Natural killer cell treated with Interleukin-12 subunit alpha and Interleukin-12 subunit beta and Interleukin-15 and Interleukin-18, amount 100 ng/mL, for 72 hours (primary cell): ENCODE measurements around the gene SMPX. TPM values are rescaled to one million over a fixed set of nuclear protein-coding genes. Genes with fewer than 3 reads are reported as not detected.
A peak's percentile ranks its signal among the peaks of the same experiment; 100 is the strongest.

Experiments
- ATAC-seq, 2 donors: fragments of 150-1000 bp; cut with Tn5 transposase in 1 of 2; sonication (Bioruptor Pico), chemical (Tn5 transposase) in 1 of 2; 2 replicates each; pipeline ENCODE4 v1.10.0; 2021
- DNase-seq: peaks from one replicate; pipeline ENCODE4 v3.0.0; 2022; ENCODE audit warnings: low spot score
- H3K27ac Mint-ChIP-seq, 2 donors: 1 replicate in 1 of 2; 2 replicates in 1 of 2; pipeline ENCODE4 v1.8.0; 2022; ENCODE audit warnings: mixed read lengths in 2 of 2, mild to moderate bottlenecking in 1 of 2, moderate library complexity in 1 of 2
- H3K27me3 Mint-ChIP-seq, 2 donors: 1 replicate in 1 of 2; 2 replicates in 1 of 2; pipeline ENCODE4 v1.8.0; 2022; ENCODE audit warnings: mixed read lengths in 2 of 2
- H3K36me3 Mint-ChIP-seq: one replicate; pipeline ENCODE4 v1.8.0; 2022; ENCODE audit warnings: mixed read lengths
- H3K4me1 Mint-ChIP-seq, 2 donors: 1 replicate in 1 of 2; 2 replicates in 1 of 2; pipeline ENCODE4 v1.8.0; 2022; ENCODE audit warnings: low read depth in 2 of 2, mixed read lengths in 2 of 2, mild to moderate bottlenecking in 1 of 2
- H3K4me3 Mint-ChIP-seq: one replicate; pipeline ENCODE4 v1.8.0; 2022; ENCODE audit warnings: mixed read lengths
- H3K9me3 Mint-ChIP-seq: 2 replicates; pipeline ENCODE4 v1.8.0; 2022; ENCODE audit warnings: mixed read lengths
- total RNA-seq, 2 donors: library from RNA; stranded (reverse); gene quantifications; one replicate each; pipeline ENCODE4 v1.2.3, GENCODE V29; 2022

SMPX gene
- total RNA-seq, 2 donors from 2014 or later: not detected

GRCh38 chrX:21678048-21678612 is 79.8 kb downstream of the SMPX start:
- ATAC-seq (no peak), DNase-seq (no peak)
- no peak overlapping the region for H3K27ac Mint-ChIP-seq
- H3K36me3 Mint-ChIP-seq: no peaks in the 10 kb centered on the region
- H3K9me3 Mint-ChIP-seq: no peaks in the 10 kb centered on the region
- peaks cover 8% of the 10 kb centered on the region in 2 donors for H3K27me3 Mint-ChIP-seq
- H3K4me3 Mint-ChIP-seq: no peak overlapping the region
- no peaks in the 10 kb centered on the region for H3K4me1 Mint-ChIP-seq

- peaks cover 12 to 13% of the 10 kb centered on the region in 2 donors for H3K27me3 Mint-ChIP-seq
- H3K4me1 Mint-ChIP-seq: no peaks in the 10 kb centered on the region
- no peak overlapping the region for H3K4me3 Mint-ChIP-seq
- no peaks in the 10 kb centered on the region for H3K36me3 Mint-ChIP-seq
- no peaks in the 10 kb centered on the region for H3K9me3 Mint-ChIP-seq
- no peak overlapping the region for H3K27ac Mint-ChIP-seq
- DNase-seq (no peak), ATAC-seq (no peak)
Measured at GRCh38 chrX:21675931-21676330, 82.0 kb downstream of the SMPX start.

GRCh38 chrX:21674430-21675186 is 83.3 kb downstream of the SMPX start:
- Mint-ChIP-seq H3K4me1 (no peaks in the 10 kb centered on the region), H3K27me3 (peaks cover 12 to 13% of the 10 kb centered on the region in 2 donors), H3K4me3 (no peak overlapping the region), H3K36me3 (no peaks in the 10 kb centered on the region), H3K27ac (no peak overlapping the region), H3K9me3 (no peaks in the 10 kb centered on the region)
- ATAC-seq (no peak), DNase-seq (no peak)

GRCh38 chrX:21666679-21667078 is 91.2 kb downstream of the SMPX start:
- ATAC-seq (no peak), DNase-seq (no peak)
- H3K27me3 Mint-ChIP-seq: peaks cover 7 to 10% of the 10 kb centered on the region in 2 donors
- no peaks in the 10 kb centered on the region for H3K4me1 Mint-ChIP-seq
- no peaks in the 10 kb centered on the region for H3K9me3 Mint-ChIP-seq
- H3K36me3 Mint-ChIP-seq: no peaks in the 10 kb centered on the region
- no peak overlapping the region for H3K27ac Mint-ChIP-seq
- H3K4me3 Mint-ChIP-seq: no peak overlapping the region

- H3K27ac Mint-ChIP-seq: no peak overlapping the region
- no peaks in the 10 kb centered on the region for H3K4me1 Mint-ChIP-seq
- H3K9me3 Mint-ChIP-seq: no peaks in the 10 kb centered on the region
- no peak overlapping the region for H3K4me3 Mint-ChIP-seq
- no peaks in the 10 kb centered on the region for H3K36me3 Mint-ChIP-seq
- DNase-seq: no peak
- no peak for ATAC-seq
- H3K27me3 Mint-ChIP-seq: peaks cover 7 to 10% of the 10 kb centered on the region in 2 donors
Measured at GRCh38 chrX:21666252-21666651, 91.7 kb downstream of the SMPX start.

- H3K27me3 Mint-ChIP-seq: peaks cover 10 to 11% of the 10 kb centered on the region in 2 donors
- no peaks in the 10 kb centered on the region for H3K9me3 Mint-ChIP-seq
- no peak overlapping the region for H3K27ac Mint-ChIP-seq
- H3K4me3 Mint-ChIP-seq: no peak overlapping the region
- DNase-seq: no peak
- H3K36me3 Mint-ChIP-seq: no peaks in the 10 kb centered on the region
- ATAC-seq: no peak
- H3K4me1 Mint-ChIP-seq: no peaks in the 10 kb centered on the region
Measured at GRCh38 chrX:21662761-21663160, 95.2 kb downstream of the SMPX start.

GRCh38 chrX:21661316-21661715 is 96.6 kb downstream of the SMPX start:
- H3K27me3 Mint-ChIP-seq: peaks cover 10 to 13% of the 10 kb centered on the region in 2 donors
- no peak overlapping the region for H3K4me3 Mint-ChIP-seq
- no peaks in the 10 kb centered on the region for H3K9me3 Mint-ChIP-seq
- H3K36me3 Mint-ChIP-seq: no peaks in the 10 kb centered on the region
- H3K27ac Mint-ChIP-seq: no peak overlapping the region
- H3K4me1 Mint-ChIP-seq: no peaks in the 10 kb centered on the region
- ATAC-seq: no peak
- DNase-seq: no peak

GRCh38 chrX:21660156-21660555 is 97.8 kb downstream of the SMPX start:
- Mint-ChIP-seq H3K36me3 (no peaks in the 10 kb centered on the region), H3K27ac (no peak overlapping the region), H3K4me1 (no peaks in the 10 kb centered on the region), H3K4me3 (no peak overlapping the region), H3K9me3 (no peaks in the 10 kb centered on the region), H3K27me3 (peaks cover 10 to 11% of the 10 kb centered on the region in 2 donors)
- DNase-seq (no peak), ATAC-seq (no peak)

- ATAC-seq (no peak), DNase-seq (no peak)
- no peaks in the 10 kb centered on the region for H3K4me1 Mint-ChIP-seq
- no peak overlapping the region for H3K4me3 Mint-ChIP-seq
- no peak overlapping the region for H3K27ac Mint-ChIP-seq
- H3K36me3 Mint-ChIP-seq: no peaks in the 10 kb centered on the region
- H3K9me3 Mint-ChIP-seq: no peaks in the 10 kb centered on the region
- peaks cover 10 to 11% of the 10 kb centered on the region in 2 donors for H3K27me3 Mint-ChIP-seq
Measured at GRCh38 chrX:21659320-21659719, 98.6 kb downstream of the SMPX start.

- no peak for ATAC-seq
- Mint-ChIP-seq H3K36me3 (no peaks in the 10 kb centered on the region), H3K9me3 (no peaks in the 10 kb centered on the region), H3K27ac (no peak overlapping the region), H3K4me1 (no peaks in the 10 kb centered on the region), H3K4me3 (no peak overlapping the region), H3K27me3 (peaks cover 10 to 11% of the 10 kb centered on the region in 2 donors)
- DNase-seq: no peak
Measured at GRCh38 chrX:21658746-21659145, 99.2 kb downstream of the SMPX start.

- H3K27ac Mint-ChIP-seq: no peak within 1 kb of the TSS
- H3K36me3 Mint-ChIP-seq: no peaks in the 10 kb centered on the region
- no peak within 1 kb of the TSS for H3K4me3 Mint-ChIP-seq
- H3K27me3 Mint-ChIP-seq: peaks cover 10 to 11% of the 10 kb centered on the region in 2 donors
- DNase-seq (no peak), ATAC-seq (peak in 1 of 2 donors; percentile 40)
- H3K4me1 Mint-ChIP-seq: no peaks in the 10 kb centered on the region
- H3K9me3 Mint-ChIP-seq: no peaks in the 10 kb centered on the region
Measured at GRCh38 chrX:21658152-21658737, 99.7 kb downstream of the SMPX start, which contains the start of gene KLHL34. Gene KLHL34, minus strand, starts transcription at chrX:21658330. Its CDS starts 542 bp downstream, at chrX:21657788.

GRCh38 chrX:21657318-21658151 is 100.4 kb downstream of the SMPX start:
- Mint-ChIP-seq H3K27me3 (peaks cover 7 to 11% of the 10 kb centered on the region in 2 donors), H3K36me3 (no peaks in the 10 kb centered on the region), H3K27ac (no peak overlapping the region), H3K4me3 (no peak overlapping the region), H3K9me3 (no peaks in the 10 kb centered on the region), H3K4me1 (no peaks in the 10 kb centered on the region)
- DNase-seq (no peak), ATAC-seq (no peak)

GRCh38 chrX:21656587-21657317 is 101.2 kb downstream of the SMPX start:
- no peaks in the 10 kb centered on the region for H3K4me1 Mint-ChIP-seq
- ATAC-seq (no peak), DNase-seq (no peak)
- no peaks in the 10 kb centered on the region for H3K9me3 Mint-ChIP-seq
- H3K4me3 Mint-ChIP-seq: no peak overlapping the region
- no peak overlapping the region for H3K27ac Mint-ChIP-seq
- peaks cover 0 to 6% of the 10 kb centered on the region in 2 donors for H3K27me3 Mint-ChIP-seq
- H3K36me3 Mint-ChIP-seq: no peaks in the 10 kb centered on the region
